Stimulated activated CD8-positive, alpha-beta memory T cell treated with anti-CD3 and anti-CD28 coated beads, Interleukin-7, amount 100 ng/mL, for 1 hour (primary cell): ENCODE data around the gene CDHR5.
"Not testable (repeated sequence)": the region's sequence is repeated elsewhere in the genome, so short reads cannot be mapped to it uniquely, and the experiment has no call there.

Experiments
- DNase-seq, 2 donors: peaks; one replicate each; pipeline ENCODE4 v3.0.0-alpha.2; 2020; ENCODE audit warnings: low read depth in 2 of 2

The CDHR5 gene

DNA sequence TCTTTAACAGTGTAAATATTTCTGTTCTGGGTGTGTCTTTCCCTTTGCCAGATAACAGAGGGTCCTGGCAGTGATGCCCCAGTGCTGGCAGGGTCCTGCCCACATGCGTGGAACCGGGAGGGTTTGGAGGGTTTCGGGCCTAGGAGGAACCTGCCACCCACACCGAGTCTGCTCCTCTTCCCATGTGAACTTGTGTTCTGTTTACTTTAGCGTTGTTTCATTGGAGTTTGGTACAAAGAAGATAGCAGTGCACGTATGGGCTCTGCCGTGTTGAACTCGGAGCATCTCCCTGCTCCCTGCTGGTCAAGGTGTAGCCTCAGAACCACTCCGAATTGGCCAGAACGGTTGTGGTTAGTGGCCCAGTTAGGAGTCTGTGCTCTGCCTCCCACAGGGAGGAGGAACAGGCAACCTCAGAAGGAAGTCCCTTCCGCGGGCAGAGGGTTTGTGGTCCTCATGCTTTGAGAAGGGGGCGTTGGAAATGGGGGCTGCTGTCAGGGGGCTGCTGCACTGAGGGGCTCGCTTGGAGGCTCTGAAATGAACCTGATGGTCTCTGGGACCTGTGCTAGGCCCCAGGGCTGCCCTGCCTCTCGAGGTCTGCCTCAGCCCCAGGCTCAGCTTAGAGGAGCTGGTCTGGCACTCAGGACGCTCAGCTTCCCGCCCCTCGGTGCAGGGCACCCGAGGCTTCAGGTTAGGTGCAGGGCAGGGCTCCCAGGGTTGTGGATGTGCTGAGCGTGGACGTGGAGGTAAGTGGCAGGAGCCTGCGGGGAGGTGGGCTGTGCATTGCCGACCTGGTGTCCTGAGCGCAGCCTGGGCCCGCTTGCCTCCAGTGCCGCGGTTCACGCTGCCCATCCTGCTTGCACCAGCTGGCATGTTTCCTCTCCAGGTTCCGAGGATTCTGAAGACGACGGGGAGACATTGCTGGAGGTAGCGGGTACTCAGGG, 38.1 kb downstream of the CDHR5 start:
- DNase-seq, result no peak

GRCh38 chr11:584287-584686, 40.5 kb downstream of the CDHR5 start:
- no peak for DNase-seq

DNA sequence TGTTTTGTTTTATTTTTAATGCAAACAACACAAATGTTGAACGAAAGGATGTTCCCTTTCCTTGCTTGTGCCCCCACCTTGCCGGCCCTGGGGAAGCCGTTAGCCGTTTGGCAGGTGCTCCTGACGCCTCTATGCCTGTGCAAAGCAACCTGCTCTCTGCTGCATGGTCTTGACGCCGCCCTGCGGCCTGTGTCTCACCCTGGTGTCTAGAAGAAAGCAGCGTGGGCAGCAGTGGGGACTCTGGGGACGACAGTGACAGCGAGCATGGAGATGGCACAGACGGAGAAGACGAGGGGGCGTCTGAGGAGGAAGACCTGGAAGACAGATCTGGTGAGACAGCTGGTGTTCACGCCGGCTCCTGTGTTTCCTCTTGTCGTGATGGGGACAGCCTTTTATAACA, 43.0 kb downstream of the CDHR5 start:
- no peak for DNase-seq

GRCh38 chr11:581342-581741, 43.4 kb downstream of the CDHR5 start:
- no peak for DNase-seq

DNA sequence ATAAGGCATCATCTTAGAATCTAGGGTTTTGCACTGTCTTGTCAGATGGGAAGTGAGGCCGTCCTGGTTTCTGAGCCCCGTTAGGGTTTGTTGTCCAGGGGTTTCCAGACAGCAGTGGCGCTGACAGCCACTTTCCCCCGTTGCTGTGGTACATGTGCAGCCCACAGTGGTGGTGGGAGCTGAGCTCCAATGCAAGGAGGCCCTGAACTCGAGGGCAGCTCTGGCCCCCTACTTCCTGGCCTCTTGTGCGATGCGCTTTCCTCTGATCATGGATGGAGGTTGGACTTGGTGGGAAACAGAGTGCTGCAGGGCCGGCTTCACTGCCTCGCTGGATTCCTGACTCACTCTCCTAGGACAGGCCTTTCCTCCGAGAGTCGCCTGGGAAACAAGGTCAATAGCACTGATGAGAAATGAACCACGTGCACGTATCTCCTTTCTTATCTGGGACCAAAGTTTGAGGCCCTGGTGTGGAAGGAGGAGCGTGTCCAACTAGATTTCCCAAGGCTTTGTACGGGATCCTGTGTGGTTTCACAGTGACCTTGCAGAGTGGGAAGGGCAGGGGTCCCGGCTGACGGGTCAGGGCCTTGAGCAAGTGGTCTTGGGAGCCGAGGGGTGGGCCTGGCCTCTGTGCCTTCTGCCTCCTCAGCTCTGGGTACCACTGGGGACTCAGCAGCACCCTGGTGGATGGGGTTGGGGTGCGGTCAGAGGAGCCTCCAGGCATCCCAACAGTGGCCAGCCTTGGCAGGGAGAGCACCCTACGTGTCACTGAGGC, 44.7 kb downstream of the CDHR5 start:
- no peak for DNase-seq

DNA sequence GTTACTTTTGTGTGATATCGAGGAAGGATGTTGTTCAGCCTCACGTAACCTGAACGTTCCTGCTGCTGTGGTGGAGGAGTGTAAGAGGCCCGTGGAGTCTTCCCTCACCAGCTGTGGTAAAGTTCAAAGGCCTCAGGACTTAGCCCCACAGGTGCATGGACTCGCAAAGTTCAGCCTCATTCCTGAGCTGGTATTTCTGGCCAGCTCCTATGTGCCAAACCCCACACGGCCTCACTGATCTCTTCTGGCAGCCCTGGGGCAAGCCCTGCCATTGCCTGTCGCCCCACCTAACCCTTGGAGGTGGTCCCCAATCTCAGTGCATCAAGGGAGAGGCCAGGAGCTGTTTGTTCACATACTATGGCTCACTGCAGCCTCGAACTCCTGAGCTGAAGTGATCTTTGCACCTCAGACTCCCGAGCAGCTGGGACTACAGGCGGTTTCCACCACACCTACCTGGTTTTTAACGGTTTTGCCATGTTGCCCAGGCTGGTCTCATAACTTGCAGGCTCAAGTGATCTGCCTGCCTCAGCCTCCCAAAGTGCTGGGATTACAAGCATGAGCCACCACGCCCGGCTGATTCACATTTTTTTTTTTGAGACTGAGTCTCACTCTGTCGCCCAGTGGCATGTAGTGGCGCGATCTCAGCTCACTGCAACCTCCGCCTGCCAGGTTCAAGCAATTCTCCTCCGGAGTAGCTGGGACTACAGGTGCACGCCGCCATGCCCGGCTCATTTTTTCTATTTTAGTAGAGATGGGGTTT, 46.3 kb downstream of the CDHR5 start:
- no peak for DNase-seq

DNA sequence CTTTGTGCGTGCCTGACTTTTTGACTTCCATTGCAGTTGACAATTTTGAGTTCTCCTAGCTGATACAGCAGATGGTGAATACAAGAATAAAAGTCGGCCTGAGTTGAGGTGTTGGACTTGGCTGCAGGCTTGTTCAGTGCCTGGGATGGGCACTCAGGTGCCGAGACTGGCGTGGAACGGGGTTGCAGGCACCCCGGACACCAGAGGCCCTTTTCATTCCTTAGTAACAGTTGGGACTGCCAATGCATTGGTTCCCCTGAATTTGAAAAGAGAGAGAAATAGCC, 47.2 kb downstream of the CDHR5 start:
- no peak for DNase-seq

- DNase-seq, result no peak
These were observed 47.7 kb downstream of the CDHR5 start for GRCh38 chr11:576811-577610.

DNA sequence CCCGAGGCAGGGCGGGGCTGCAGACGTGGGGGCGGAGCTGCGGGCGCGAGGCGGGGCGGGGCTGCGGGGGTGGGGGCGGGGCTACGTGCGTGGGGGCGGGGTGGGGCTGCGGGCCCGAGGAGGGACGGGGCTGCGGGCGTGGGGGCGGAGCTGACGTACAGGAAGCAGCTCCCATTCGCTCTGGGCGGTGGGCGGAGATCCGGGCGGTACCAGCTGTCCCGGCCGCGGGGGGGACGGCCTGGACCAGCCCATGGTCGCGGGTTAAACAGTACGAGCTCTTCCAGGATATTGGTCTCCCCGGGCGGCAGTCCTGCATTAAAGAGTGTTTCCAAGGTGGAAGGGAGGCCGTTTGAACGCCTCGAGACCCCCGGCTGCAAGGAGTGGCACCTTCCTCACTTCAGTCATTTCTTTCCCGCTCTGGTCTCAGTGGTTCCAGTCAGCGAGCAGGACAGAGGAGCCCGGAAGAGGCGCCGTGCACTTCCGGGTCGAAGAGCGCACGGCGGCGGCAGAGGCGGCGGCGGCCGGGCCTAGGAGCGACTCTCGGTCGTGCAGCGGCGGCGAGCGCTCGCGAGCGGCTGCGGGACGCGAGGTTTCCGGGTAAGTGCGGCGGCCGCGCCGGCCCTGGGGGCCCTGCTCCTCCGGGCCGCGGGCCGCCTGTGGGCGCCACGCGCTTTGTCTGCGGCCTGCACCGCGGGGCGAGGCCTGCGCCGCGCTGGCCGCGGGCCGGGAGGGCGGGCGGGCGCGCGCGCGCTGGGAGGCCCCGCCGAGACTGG, 48.6 kb downstream of the CDHR5 start, which contains the start of gene PHRF1:
Gene PHRF1 (plus strand): TSS at position 475 of the 773 bp plus-strand sequence. CDS start 5,043 bp downstream, outside the sequence.
- DNase-seq, result peak; percentile 86 to 93

DNA sequence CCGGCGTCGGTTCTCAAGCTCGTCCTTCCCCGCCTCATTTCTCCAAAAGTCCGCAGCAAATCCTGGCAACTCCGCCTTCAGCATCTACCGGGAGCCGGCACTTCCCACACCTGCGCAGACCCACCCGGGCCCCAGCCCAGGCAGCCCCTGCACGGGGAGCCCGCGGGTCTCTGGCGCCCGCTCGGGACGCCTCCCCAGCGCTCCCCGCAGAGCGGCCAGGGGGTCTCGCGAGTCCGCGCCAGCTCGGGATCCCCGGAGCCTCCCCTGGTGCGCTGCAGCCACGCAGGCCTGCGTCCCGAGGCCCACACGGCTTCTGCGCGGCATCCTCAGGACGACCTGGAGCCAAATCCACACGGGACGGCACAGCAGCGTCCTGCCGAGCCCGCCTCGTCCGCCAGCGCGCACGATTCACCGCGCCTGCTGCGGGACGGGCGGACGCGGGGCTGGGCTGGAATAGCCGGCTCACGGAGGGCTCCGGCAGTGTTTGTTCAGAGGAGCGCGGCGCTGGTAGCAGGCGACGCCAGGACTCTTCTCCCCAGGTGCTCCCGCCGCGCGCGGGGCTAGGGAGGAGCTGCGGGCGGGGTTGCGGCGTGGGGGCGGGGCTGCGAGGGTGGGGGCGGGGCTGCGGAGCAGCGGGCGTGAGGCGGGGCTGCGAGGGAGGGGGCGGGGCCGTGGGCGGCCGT, 49.3 kb downstream of the CDHR5 start:
- no peak for DNase-seq

- no peak for DNase-seq
These were observed 50.0 kb downstream of the CDHR5 start for GRCh38 chr11:574632-575312.

GRCh38 chr11:574031-574570, 50.7 kb downstream of the CDHR5 start:
- DNase-seq, result not testable (repeated sequence)

- no peak for DNase-seq
These were observed 51.5 kb downstream of the CDHR5 start for GRCh38 chr11:573146-573759.

- DNase-seq, result no peak
These were observed 53.0 kb downstream of the CDHR5 start for GRCh38 chr11:571802-572185.

- no peak for DNase-seq
These were observed 55.4 kb downstream of the CDHR5 start for GRCh38 chr11:569158-569885.

DNA sequence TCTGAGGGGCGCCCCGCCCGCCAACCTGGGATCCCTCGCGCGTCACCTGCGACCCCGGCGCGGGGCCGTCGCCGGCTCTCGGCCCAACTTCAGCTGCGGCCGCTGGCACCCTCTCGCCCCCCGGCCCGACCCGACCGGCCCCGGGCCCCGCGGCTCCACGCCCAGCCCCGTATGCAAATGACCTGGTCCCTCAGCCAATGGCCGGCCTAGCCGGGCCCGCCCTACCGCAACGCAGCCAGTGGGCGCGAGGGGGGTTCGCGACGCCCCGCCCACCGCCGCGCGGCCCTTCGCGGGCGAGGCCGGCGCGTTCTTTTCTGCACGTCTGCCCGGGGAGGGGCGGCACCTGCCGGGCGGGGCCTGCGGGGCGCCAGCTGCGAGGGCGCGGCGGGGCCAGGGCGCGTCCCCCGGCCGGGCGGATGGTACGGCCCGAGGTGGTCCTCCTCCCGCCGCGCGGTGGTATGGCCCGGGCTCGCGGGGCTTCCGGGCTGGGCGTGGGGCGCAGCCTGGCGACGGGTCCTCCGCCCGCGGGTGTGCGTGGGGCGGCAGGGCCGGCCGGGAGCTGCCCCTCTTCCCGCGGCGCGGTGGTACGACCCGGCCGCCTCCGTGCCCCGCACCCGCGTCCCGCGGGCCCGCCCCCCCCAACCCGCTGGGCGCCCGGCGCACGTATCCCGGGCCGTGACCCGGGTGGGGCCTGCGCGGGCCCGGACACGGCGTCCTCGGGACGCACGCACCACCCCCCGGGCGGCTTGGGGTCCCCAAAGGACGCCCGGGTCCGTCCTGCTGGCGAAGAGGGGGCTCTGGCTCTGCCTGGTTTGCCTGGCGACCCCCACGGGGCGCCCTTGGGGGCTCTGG, 56.2 kb downstream of the CDHR5 start:
- peak; percentile 78 to 81 for DNase-seq
